Trophoblast cell (in vitro differentiated cells and primary cell): ENCODE results near the gene TEAD3.

Experiments
- DNase-seq, 2 donors: peaks; one replicate each; pipeline ENCODE4 v3.0.0-alpha.2; 2016
- H2AFZ ChIP-seq: 2 replicates; pipeline ENCODE4 v1.6.1; 2013; ENCODE audit warnings: low read length, moderate library complexity, mild to moderate bottlenecking; ENCODE audit not compliant: insufficient read depth, poor library complexity
- H2AK5ac ChIP-seq: 2 replicates; pipeline ENCODE4 v1.6.1; 2013; ENCODE audit warnings: mild to moderate bottlenecking, low read length
- H2BK120ac ChIP-seq: 2 replicates; pipeline ENCODE4 v1.6.1; 2013; ENCODE audit warnings: low read length, mild to moderate bottlenecking, moderate library complexity; ENCODE audit not compliant: insufficient read depth, poor library complexity
- H2BK12ac ChIP-seq: 2 replicates; pipeline ENCODE4 v1.6.1; 2013; ENCODE audit warnings: mild to moderate bottlenecking, low read length, moderate library complexity
- H2BK5ac ChIP-seq: 2 replicates; pipeline ENCODE4 v1.6.1; 2013; ENCODE audit warnings: low read length, low read depth, moderate library complexity, mild to moderate bottlenecking; ENCODE audit not compliant: poor library complexity
- H3K14ac ChIP-seq: 2 replicates; pipeline ENCODE4 v1.6.1; 2013; ENCODE audit warnings: mild to moderate bottlenecking, low read length
- H3K18ac ChIP-seq: 2 replicates; pipeline ENCODE4 v1.6.1; 2013; ENCODE audit warnings: mild to moderate bottlenecking, low read length
- H3K23ac ChIP-seq: 2 replicates; pipeline ENCODE4 v1.6.1; 2013; ENCODE audit warnings: low read length
- H3K27ac ChIP-seq: 2 replicates; pipeline ENCODE4 v1.5.1; 2013; ENCODE audit warnings: low read depth, mild to moderate bottlenecking, inconsistent platforms, low read length, moderate library complexity
- H3K27me3 ChIP-seq: 2 replicates; pipeline ENCODE4 v1.6.1; 2013; ENCODE audit warnings: inconsistent platforms, mild to moderate bottlenecking, low read length, moderate library complexity; ENCODE audit not compliant: insufficient read depth
- H3K36me3 ChIP-seq, 2 experiments: 1 replicate in 1 of 2; 2 replicates in 1 of 2; pipeline ENCODE4 v1.6.1; 2013; ENCODE audit warnings: low read length in 2 of 2, mild to moderate bottlenecking in 2 of 2, moderate library complexity in 1 of 2; ENCODE audit not compliant: insufficient read depth in 2 of 2, control insufficient read depth in 1 of 2
- H3K4ac ChIP-seq: 2 replicates; pipeline ENCODE4 v1.6.1; 2013; ENCODE audit warnings: low read depth, mild to moderate bottlenecking, low read length, moderate library complexity
- H3K4me1 ChIP-seq, 2 experiments: 1 replicate in 1 of 2; 2 replicates in 1 of 2; pipeline ENCODE4 v1.6.1; 2013; ENCODE audit warnings: low read length in 2 of 2, mild to moderate bottlenecking in 2 of 2, moderate library complexity in 1 of 2; ENCODE audit not compliant: insufficient read depth in 2 of 2, control insufficient read depth in 1 of 2
- H3K4me2 ChIP-seq: 2 replicates; pipeline ENCODE4 v1.6.1; 2013; ENCODE audit warnings: inconsistent platforms, mild to moderate bottlenecking, low read length, moderate library complexity
- H3K4me3 ChIP-seq: 2 replicates; pipeline ENCODE4 v1.5.1; 2013; ENCODE audit warnings: mild to moderate bottlenecking, low read depth, low read length, inconsistent platforms
- H3K79me1 ChIP-seq: one replicate; pipeline ENCODE4 v1.6.1; 2013; ENCODE audit warnings: low read length
- H3K79me2 ChIP-seq: 2 replicates; pipeline ENCODE4 v1.6.1; 2013; ENCODE audit warnings: low read length, mild to moderate bottlenecking; ENCODE audit not compliant: control insufficient read depth, insufficient read depth, poor library complexity
- H3K9ac ChIP-seq: 2 replicates; pipeline ENCODE4 v1.6.1; 2013; ENCODE audit warnings: mild to moderate bottlenecking, low read length
- H3K9me3 ChIP-seq: 2 replicates; pipeline ENCODE4 v1.6.1; 2013; ENCODE audit warnings: low read depth, mild to moderate bottlenecking, control low read depth, inconsistent platforms, low read length; ENCODE audit not compliant: insufficient read depth
- H4K12ac ChIP-seq: 2 replicates; pipeline ENCODE4 v1.6.1; 2013; ENCODE audit warnings: low read depth, mild to moderate bottlenecking, low read length, moderate library complexity
- H4K8ac ChIP-seq: 2 replicates; pipeline ENCODE4 v1.6.1; 2013; ENCODE audit warnings: low read depth, mild to moderate bottlenecking, low read length, moderate library complexity
- H4K91ac ChIP-seq: one replicate; pipeline ENCODE4 v1.6.1; 2013; ENCODE audit warnings: low read depth, mild to moderate bottlenecking, low read length, moderate library complexity
- WGBS: extraction: QIAGEN DNeasy Blood & Tissue Kit; methylation state at CpG from one replicate; pipeline ENCODE4 v1.1.7; 2013; ENCODE audit warnings: missing lambda C conversion rate; ENCODE audit not compliant: insufficient read length, insufficient coverage; ENCODE audit errors: extremely low coverage; 5-methylcytosine and 5-hydroxymethylcytosine counted together

The TEAD3 gene

DNA sequence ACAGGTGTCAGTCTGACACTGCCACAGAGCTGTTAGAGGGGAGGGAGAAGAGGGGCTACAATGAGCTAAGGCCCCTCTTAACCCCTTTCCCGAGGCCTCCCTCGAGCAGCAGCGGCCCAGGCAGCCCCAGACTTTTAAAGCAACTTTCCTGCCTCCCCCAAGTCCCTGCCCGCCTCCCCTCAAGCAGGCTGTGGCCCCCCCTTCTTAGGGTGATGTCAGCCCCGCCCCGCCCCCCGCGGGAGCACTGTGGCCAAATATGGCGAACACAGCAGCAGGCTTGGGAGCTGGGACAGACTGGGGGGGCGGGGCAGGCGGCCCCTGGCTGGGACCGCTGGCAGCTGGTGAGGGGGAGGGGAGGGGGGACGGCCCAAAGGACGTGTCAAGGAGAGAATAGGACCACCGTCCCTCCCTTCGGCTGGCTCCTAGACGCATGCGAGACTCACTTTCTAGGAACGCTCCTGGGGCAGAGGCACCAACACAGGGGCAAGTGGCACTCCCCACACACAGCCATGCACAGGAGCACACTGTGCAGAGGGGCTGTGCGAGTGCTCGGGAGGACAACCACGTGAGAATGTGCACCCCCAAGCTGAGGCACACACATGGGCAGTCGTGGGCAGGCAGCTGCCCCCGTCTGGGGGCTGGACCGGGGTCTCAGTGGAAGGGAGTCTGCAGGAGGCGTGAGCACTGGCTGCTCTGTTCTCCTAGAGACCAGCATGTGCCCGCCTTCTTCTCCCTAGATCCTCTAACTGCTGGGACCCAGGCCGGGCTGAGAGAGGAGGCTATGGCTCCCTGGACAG lies 6.7 kb downstream of the TEAD3 start:
- H3K23ac ChIP-seq, result peak overlapping the region; percentile 29
- peak overlapping the region; percentile 80 for H4K8ac ChIP-seq
- H3K4ac ChIP-seq, result peak overlapping the region; percentile 90
- peak overlapping the region; percentile 13 for H3K4me3 ChIP-seq
- H3K79me2 ChIP-seq, result peaks cover 59% of the 10 kb centered on the region
- peaks cover 73 to 83% of the 10 kb centered on the region in 2 experiments for H3K4me1 ChIP-seq
- H3K18ac ChIP-seq, result peak overlapping the region; percentile 88
- peak overlapping the region; percentile 83 for H3K14ac ChIP-seq
- H2BK12ac ChIP-seq, result peak overlapping the region; percentile 70
- WGBS, result no CpG with 5 or more reads among the region's 28 CpGs
- peak overlapping the region; percentile 93 for H2BK5ac ChIP-seq
- H4K91ac ChIP-seq, result peak overlapping the region; percentile 98
- peak overlapping the region; percentile 92 for H2BK120ac ChIP-seq
- peak overlapping the region; percentile 75 for H2AK5ac ChIP-seq
- H3K79me1 ChIP-seq, result peaks cover 80% of the 10 kb centered on the region
- peaks cover 7 to 17% of the 10 kb centered on the region in 2 experiments for H3K36me3 ChIP-seq
- peak overlapping the region; percentile 62 for H3K9ac ChIP-seq
- no peaks in the 10 kb centered on the region for H3K27me3 ChIP-seq
- H3K9me3 ChIP-seq, result no peaks in the 10 kb centered on the region
- peak overlapping the region; percentile 72 for H2AFZ ChIP-seq
- DNase-seq, result peak in 1 of 2 donors; percentile 48
- H4K12ac ChIP-seq, result peak overlapping the region; percentile 39
- peak overlapping the region; percentile 97 for H3K27ac ChIP-seq
- H3K4me2 ChIP-seq, result peak overlapping the region; percentile 69

DNA sequence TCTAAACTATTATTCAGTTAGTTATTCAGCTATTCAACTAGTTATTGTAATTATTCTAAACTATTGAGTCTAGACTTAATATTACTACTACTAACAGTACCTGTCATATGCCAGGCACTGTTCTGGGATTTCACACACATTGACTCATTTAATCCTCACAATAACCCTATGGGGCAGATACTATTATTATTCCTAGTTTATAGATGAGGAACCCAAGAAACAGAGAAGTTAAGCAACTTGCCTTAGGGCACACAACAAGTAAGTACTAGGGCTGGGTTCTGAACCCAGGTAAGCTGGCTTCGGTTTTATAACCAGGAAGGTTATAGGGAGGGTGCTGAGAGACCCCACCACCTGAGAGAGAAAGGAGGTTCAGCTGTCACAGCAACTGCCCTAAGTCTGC lies 7.8 kb downstream of the TEAD3 start:
- H3K23ac ChIP-seq, result no peak overlapping the region
- DNase-seq, result peak in 1 of 2 donors; percentile 19
- H3K14ac ChIP-seq, result peak overlapping the region; percentile 92
- H2AK5ac ChIP-seq, result peak overlapping the region; percentile 73
- H3K4me2 ChIP-seq, result peak overlapping the region; percentile 14
- H4K12ac ChIP-seq, result peak overlapping the region; percentile 22
- H3K4ac ChIP-seq, result peak overlapping the region; percentile 95
- no peak overlapping the region for H3K9ac ChIP-seq
- WGBS, result no CpG with 5 or more reads among the region's 1 CpG
- H3K4me1 ChIP-seq, result peaks cover 75 to 80% of the 10 kb centered on the region in 2 experiments
- H4K91ac ChIP-seq, result peak overlapping the region; percentile 82
- peak overlapping the region; percentile 82 for H2BK12ac ChIP-seq
- H2BK120ac ChIP-seq, result peak overlapping the region; percentile 84
- H3K27ac ChIP-seq, result peak overlapping the region; percentile 97
- H2AFZ ChIP-seq, result no peak overlapping the region
- peaks cover 81% of the 10 kb centered on the region for H3K79me1 ChIP-seq
- H2BK5ac ChIP-seq, result peak overlapping the region; percentile 85
- no peak overlapping the region for H3K4me3 ChIP-seq
- no peaks in the 10 kb centered on the region for H3K9me3 ChIP-seq
- H3K36me3 ChIP-seq, result peaks cover 19 to 28% of the 10 kb centered on the region in 2 experiments
- peak overlapping the region; percentile 85 for H4K8ac ChIP-seq
- no peaks in the 10 kb centered on the region for H3K27me3 ChIP-seq
- peaks cover 58% of the 10 kb centered on the region for H3K79me2 ChIP-seq
- H3K18ac ChIP-seq, result peak overlapping the region; percentile 85

- Histone ChIP-seq H2BK5ac (peak overlapping the region; percentile 51), H4K91ac (peak overlapping the region; percentile 79), H4K12ac (no peak overlapping the region), H3K27ac (peak overlapping the region; percentile 87), H3K79me1 (peaks cover 77% of the 10 kb centered on the region), H4K8ac (peak overlapping the region; percentile 18), H3K18ac (peak overlapping the region; percentile 13), H3K27me3 (no peaks in the 10 kb centered on the region), H3K9me3 (no peaks in the 10 kb centered on the region), H3K23ac (no peak overlapping the region), H3K36me3 (peaks cover 20 to 28% of the 10 kb centered on the region in 2 experiments), H3K4me1 (peaks cover 71 to 76% of the 10 kb centered on the region in 2 experiments), H3K4me3 (no peak overlapping the region), H2BK12ac (peak overlapping the region; percentile 52), H3K79me2 (peaks cover 55% of the 10 kb centered on the region), H3K4me2 (no peak overlapping the region), H3K4ac (peak overlapping the region; percentile 90), H3K14ac (peak overlapping the region; percentile 26), H2AK5ac (peak overlapping the region; percentile 21), H3K9ac (no peak overlapping the region), H2BK120ac (peak overlapping the region; percentile 54), H2AFZ (no peak overlapping the region)
- DNase-seq, result no peak
- WGBS, result no CpG with 5 or more reads among the region's 9 CpGs
Observed at GRCh38 chr6:35488517-35488862, 8.4 kb downstream of the TEAD3 start.

DNA sequence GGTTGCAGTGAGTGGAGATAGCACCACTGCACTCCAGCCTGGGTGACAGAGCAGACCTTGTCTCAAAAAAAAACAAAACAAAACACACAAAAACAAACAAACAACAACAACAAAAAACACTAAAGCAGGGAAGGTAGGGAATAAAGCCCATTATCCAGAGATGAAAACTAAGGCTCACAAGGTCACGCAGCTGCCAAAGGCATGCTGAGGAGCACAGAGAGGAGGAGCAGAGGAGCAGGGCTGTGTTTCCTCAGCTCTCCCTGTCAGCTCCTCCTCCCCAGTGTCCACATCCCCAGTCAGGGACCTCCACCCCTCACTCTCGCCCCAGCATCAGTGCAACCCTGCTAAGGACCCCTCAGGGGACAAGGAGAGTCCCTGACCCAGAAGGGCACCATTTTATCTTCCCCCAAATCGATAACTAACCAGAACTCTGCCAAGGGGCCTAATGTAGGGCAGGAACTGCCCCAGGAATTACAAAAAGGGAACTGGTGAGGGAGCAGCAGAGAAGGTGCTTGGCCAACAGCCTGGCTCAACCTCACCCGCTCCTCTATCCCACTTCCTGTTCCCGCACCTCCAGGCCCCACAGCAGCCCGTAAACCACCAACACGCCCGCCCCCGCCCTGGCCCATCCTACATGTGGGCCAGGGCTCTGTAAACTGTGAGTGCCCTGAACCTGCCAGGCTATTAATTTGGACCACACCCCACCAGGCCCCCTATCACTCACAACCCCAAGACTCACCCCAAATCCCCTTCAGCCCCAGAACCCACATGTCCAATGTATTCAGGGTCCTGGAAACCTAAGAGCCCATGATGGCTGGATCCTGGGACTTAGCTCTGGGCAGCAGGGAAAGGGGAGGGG lies 9.0 kb downstream of the TEAD3 start:
- WGBS, result no CpG with 5 or more reads among the region's 9 CpGs
- Histone ChIP-seq H3K23ac (no peak overlapping the region), H2AFZ (no peak overlapping the region), H2BK5ac (peak overlapping the region; percentile 51), H3K27me3 (no peaks in the 10 kb centered on the region), H3K9me3 (no peaks in the 10 kb centered on the region), H3K4ac (peak overlapping the region; percentile 90), H3K79me2 (peaks cover 54% of the 10 kb centered on the region), H2BK120ac (peak overlapping the region; percentile 54), H4K91ac (peak overlapping the region; percentile 79), H3K79me1 (peaks cover 72% of the 10 kb centered on the region), H3K27ac (peak overlapping the region; percentile 87), H3K18ac (peak overlapping the region; percentile 13), H3K4me1 (peaks cover 67 to 75% of the 10 kb centered on the region in 2 experiments), H3K4me3 (no peak overlapping the region), H3K9ac (no peak overlapping the region), H2BK12ac (peak overlapping the region; percentile 52), H3K14ac (peak overlapping the region; percentile 26), H4K12ac (no peak overlapping the region), H3K4me2 (no peak overlapping the region), H4K8ac (peak overlapping the region; percentile 18), H2AK5ac (peak overlapping the region; percentile 21), H3K36me3 (peaks cover 23 to 30% of the 10 kb centered on the region in 2 experiments)
- DNase-seq, result peak; percentile 67
